ENCODE measurements around the gene SLX1A. TPM values are rescaled to one million over a fixed set of nuclear protein-coding genes. Genes with fewer than 3 reads are reported as not detected.

The SLX1A gene
- total and polyA plus RNA-seq, 9 of the 15 experiments (the other 6 are each of a cell fraction or from before 2014, with no cell fraction given), result 2.3 to 86.5 (median 11.6) TPM

DNA sequence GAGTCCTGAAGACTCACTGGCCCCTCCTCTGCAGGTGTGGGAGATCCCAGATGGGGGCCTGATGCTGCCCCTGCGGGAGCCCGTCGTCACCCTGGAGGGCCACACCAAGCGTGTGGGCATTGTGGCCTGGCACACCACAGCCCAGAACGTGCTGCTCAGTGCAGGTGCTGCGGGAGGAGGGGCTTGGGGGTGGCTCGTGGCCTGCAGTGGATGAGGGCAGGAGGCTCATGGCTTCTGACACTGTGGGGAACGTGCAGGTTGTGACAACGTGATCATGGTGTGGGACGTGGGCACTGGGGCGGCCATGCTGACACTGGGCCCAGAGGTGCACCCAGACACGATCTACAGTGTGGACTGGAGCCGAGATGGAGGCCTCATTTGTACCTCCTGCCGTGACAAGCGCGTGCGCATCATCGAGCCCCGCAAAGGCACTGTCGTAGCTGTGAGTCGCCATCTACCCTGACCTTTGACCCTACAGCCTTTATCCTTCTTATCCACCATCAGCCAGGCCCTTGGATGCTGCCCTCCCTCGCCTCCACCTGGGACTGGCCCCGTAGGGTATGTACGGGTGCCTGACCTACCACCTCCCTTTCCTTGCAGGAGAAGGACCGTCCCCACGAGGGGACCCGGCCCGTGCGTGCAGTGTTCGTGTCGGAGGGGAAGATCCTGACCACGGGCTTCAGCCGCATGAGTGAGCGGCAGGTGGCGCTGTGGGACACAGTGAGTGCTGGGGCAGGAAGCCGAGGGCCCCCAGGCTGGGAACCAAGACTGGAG lies 6.7 kb upstream of the SLX1A start (continued):
- TF ChIP-seq, protein P1, sequence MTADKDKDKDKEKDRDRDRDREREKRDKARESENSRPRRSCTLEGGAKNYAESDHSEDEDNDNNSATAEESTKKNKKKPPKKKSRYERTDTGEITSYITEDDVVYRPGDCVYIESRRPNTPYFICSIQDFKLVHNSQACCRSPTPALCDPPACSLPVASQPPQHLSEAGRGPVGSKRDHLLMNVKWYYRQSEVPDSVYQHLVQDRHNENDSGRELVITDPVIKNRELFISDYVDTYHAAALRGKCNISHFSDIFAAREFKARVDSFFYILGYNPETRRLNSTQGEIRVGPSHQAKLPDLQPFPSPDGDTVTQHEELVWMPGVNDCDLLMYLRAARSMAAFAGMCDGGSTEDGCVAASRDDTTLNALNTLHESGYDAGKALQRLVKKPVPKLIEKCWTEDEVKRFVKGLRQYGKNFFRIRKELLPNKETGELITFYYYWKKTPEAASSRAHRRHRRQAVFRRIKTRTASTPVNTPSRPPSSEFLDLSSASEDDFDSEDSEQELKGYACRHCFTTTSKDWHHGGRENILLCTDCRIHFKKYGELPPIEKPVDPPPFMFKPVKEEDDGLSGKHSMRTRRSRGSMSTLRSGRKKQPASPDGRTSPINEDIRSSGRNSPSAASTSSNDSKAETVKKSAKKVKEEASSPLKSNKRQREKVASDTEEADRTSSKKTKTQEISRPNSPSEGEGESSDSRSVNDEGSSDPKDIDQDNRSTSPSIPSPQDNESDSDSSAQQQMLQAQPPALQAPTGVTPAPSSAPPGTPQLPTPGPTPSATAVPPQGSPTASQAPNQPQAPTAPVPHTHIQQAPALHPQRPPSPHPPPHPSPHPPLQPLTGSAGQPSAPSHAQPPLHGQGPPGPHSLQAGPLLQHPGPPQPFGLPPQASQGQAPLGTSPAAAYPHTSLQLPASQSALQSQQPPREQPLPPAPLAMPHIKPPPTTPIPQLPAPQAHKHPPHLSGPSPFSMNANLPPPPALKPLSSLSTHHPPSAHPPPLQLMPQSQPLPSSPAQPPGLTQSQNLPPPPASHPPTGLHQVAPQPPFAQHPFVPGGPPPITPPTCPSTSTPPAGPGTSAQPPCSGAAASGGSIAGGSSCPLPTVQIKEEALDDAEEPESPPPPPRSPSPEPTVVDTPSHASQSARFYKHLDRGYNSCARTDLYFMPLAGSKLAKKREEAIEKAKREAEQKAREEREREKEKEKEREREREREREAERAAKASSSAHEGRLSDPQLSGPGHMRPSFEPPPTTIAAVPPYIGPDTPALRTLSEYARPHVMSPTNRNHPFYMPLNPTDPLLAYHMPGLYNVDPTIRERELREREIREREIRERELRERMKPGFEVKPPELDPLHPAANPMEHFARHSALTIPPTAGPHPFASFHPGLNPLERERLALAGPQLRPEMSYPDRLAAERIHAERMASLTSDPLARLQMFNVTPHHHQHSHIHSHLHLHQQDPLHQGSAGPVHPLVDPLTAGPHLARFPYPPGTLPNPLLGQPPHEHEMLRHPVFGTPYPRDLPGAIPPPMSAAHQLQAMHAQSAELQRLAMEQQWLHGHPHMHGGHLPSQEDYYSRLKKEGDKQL (CRISPR knock-in tag; IDR thresholded peaks at IDR 0.05; ENCODE audit: borderline replicate concordance), result 0 out of 2 replicates have a peak, but pooled peaks have one; percentile 32
- TF ChIP-seq MIER1 (IDR thresholded peaks at IDR 0.05; ENCODE audit: low read depth) (no peak), NFIC (IDR thresholded peaks at IDR 0.05) (peak; percentile 54), FOXJ2 (tag; IDR thresholded peaks at IDR 0.05) (no peak), ATF7 (IDR thresholded peaks at IDR 0.05) (0 out of 2 replicates have a peak, but pooled peaks have one; percentile 39), YY1 (IDR thresholded peaks at IDR 0.05; ENCODE audit: borderline replicate concordance in 1 of 3, control insufficient read depth in 1 of 3, extremely low read depth in 1 of 3, insufficient read depth in 3 of 3, insufficient read length in 1 of 3, insufficient replicate concordance in 2 of 3, low read depth in 1 of 3, low read length in 2 of 3) (peak in 1 of 3 experiments; percentile 21), ZNF263 (CRISPR knock-in tag; IDR thresholded peaks at IDR 0.05; ENCODE audit: borderline replicate concordance) (no peak), SMARCB1 (IDR thresholded peaks at IDR 0.05; ENCODE audit: insufficient read length, low read depth) (no peak), KLF16 (IDR thresholded peaks at IDR 0.05) (peak; percentile 26; the same call in 1 of the 2 replicates), MEF2D (tag; conservative IDR thresholded peaks at IDR 0.05; ENCODE audit: low read depth) (no peak), ZNF174 (CRISPR knock-in tag; IDR thresholded peaks at IDR 0.05) (no peak), THRAP3 (IDR thresholded peaks at IDR 0.05; ENCODE audit: borderline replicate concordance) (no peak), RBFOX2 (IDR thresholded peaks at IDR 0.05; ENCODE audit: low read depth, low read length) (peak; percentile 40), ZNF224 (CRISPR knock-in tag; IDR thresholded peaks at IDR 0.05) (no peak), TAL1 (IDR thresholded peaks at IDR 0.05) (peak; percentile 34; the same call in 1 of the 2 replicates)
- TF ChIP-seq, protein P2, sequence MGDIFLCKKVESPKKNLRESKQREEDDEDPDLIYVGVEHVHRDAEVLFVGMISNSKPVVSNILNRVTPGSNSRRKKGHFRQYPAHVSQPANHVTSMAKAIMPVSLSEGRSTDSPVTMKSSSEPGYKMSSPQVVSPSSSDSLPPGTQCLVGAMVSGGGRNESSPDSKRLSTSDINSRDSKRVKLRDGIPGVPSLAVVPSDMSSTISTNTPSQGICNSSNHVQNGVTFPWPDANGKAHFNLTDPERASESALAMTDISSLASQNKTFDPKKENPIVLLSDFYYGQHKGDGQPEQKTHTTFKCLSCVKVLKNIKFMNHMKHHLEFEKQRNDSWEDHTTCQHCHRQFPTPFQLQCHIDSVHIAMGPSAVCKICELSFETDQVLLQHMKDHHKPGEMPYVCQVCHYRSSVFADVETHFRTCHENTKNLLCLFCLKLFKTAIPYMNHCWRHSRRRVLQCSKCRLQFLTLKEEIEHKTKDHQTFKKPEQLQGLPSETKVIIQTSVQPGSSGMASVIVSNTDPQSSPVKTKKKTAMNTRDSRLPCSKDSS (IDR thresholded peaks at IDR 0.05; ENCODE audit: low read depth, partially characterized antibody), result no peak
- TF ChIP-seq, protein P3, sequence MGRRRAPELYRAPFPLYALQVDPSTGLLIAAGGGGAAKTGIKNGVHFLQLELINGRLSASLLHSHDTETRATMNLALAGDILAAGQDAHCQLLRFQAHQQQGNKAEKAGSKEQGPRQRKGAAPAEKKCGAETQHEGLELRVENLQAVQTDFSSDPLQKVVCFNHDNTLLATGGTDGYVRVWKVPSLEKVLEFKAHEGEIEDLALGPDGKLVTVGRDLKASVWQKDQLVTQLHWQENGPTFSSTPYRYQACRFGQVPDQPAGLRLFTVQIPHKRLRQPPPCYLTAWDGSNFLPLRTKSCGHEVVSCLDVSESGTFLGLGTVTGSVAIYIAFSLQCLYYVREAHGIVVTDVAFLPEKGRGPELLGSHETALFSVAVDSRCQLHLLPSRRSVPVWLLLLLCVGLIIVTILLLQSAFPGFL (CRISPR knock-in tag; IDR thresholded peaks at IDR 0.05), result no peak
- TF ChIP-seq, protein P4, sequence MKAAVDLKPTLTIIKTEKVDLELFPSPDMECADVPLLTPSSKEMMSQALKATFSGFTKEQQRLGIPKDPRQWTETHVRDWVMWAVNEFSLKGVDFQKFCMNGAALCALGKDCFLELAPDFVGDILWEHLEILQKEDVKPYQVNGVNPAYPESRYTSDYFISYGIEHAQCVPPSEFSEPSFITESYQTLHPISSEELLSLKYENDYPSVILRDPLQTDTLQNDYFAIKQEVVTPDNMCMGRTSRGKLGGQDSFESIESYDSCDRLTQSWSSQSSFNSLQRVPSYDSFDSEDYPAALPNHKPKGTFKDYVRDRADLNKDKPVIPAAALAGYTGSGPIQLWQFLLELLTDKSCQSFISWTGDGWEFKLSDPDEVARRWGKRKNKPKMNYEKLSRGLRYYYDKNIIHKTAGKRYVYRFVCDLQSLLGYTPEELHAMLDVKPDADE (conservative IDR thresholded peaks at IDR 0.05; ENCODE audit: control insufficient read depth, low read depth, low read length), result no peak

All from K562 (cell line).